Aorta (tissue), 5 donors: ENCODE results near the gene MOB3B. TPM values are rescaled to one million over a fixed set of nuclear protein-coding genes. Genes with fewer than 3 reads are reported as not detected.

ENCODE experiments used
- ATAC-seq: fragments of 200-7000 bp; cut with Tn5 transposase; one replicate; pipeline ENCODE4 v1.9.1; 2022; ENCODE audit warnings: moderate library complexity; ENCODE audit not compliant: low FRiP score
- DNase-seq, 2 donors: peaks; one replicate each; pipeline ENCODE4 v3.0.0-alpha.2; 2020
- H3K27ac ChIP-seq, 2 donors: one replicate each; pipeline ENCODE4 v1.5.1; 2013; ENCODE audit warnings: low read length in 2 of 2, mild to moderate bottlenecking in 2 of 2, moderate library complexity in 2 of 2, control low read depth in 1 of 2, inconsistent platforms in 1 of 2, low read depth in 1 of 2
- H3K27me3 ChIP-seq, 2 donors: one replicate each; pipeline ENCODE4 v1.6.1; 2013; ENCODE audit warnings: control low read depth in 1 of 2, low read length in 1 of 2, mild to moderate bottlenecking in 1 of 2, moderate library complexity in 1 of 2; ENCODE audit not compliant: insufficient read depth in 2 of 2, control insufficient read depth in 1 of 2
- H3K36me3 ChIP-seq, 2 donors: one replicate each; pipeline ENCODE4 v1.6.1; 2013; ENCODE audit warnings: control low read depth in 1 of 2, low read length in 1 of 2, mild to moderate bottlenecking in 1 of 2; ENCODE audit not compliant: insufficient read depth in 2 of 2, control insufficient read depth in 1 of 2
- H3K4me1 ChIP-seq, 2 donors: one replicate each; pipeline ENCODE4 v1.6.1; 2013; ENCODE audit warnings: low read length in 2 of 2, control low read depth in 1 of 2, mild to moderate bottlenecking in 1 of 2, moderate library complexity in 1 of 2; ENCODE audit not compliant: insufficient read depth in 2 of 2, control insufficient read depth in 1 of 2
- H3K4me3 ChIP-seq, 2 donors: one replicate each; pipeline ENCODE4 v1.5.1; 2013; ENCODE audit warnings: low read length in 2 of 2, control low read depth in 1 of 2, mild to moderate bottlenecking in 1 of 2
- H3K9me3 ChIP-seq: one replicate; pipeline ENCODE4 v1.6.1; 2013; ENCODE audit warnings: mild to moderate bottlenecking, low read length; ENCODE audit not compliant: control insufficient read depth
- WGBS, 2 donors: extraction: QIAGEN DNeasy Blood & Tissue Kit; methylation state at CpG; one replicate each; pipeline ENCODE4 v1.1.7; 2013; 5-methylcytosine and 5-hydroxymethylcytosine counted together
- intact Hi-C, 2 donors: fragments of 100-400 bp; cut with DNase I; formaldehyde crosslinking; loops; one replicate each; pipeline versions ENCODE4 v1.14.2 to v1.15.0; 2022
- polyA plus RNA-seq, 2 donors: library from polyadenylated mRNA; stranded (reverse); fragments of 200-250 nt; gene quantifications; one replicate each; pipeline ENCODE4 v1.2.3, GENCODE V29; 2013
- total RNA-seq, 2 donors: library from RNA; stranded (reverse); fragmentation: NEBNext Ultra II Directional; extraction: Animal tissue kit (Norgen Biotek cat#: 25700); gene quantifications; one replicate each; pipeline ENCODE4 v1.2.1, GENCODE V29; 2021
- donor health status: healthy with polysubstance abuse.
- donor health status: Bipolar disorder and iron deficiency.
- donor health status: DM: no; HTN: no; CAD: no.
- donor health status: DM: no; HTN: no; CAD: no.
- donor health status: DM: yes; HTN: yes; CAD: no.

The MOB3B gene
- total and polyA plus RNA-seq, 4 donors: 3.0 to 9.0 (median 5.8) TPM

DNA sequence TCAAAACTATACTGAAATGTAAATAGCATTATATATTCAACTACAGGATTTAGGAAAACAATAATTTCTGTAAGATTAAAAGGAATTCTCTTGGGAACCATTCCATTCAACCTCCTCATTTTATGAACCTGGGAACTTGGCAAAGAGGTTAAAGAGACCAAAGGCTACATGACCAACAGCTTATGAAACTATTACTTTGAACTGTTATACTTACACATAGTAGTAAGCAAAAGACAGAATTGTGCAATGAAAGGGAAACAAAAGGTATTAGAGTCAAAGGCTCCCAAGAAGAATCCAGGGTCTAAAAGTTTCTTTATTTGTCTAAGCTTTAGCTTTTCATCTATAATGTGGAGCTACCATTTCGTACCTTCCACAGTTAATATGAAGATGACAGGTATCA lies 36.5 kb upstream of the MOB3B start:
- H3K27ac ChIP-seq: no peak overlapping the region
- 93 to 98% methylated on average over 1 of the region's 1 CpG for WGBS, 2 donors
- ATAC-seq: no peak
- H3K36me3 ChIP-seq: no peaks in the 10 kb centered on the region
- H3K4me1 ChIP-seq: no peaks in the 10 kb centered on the region
- no peaks in the 10 kb centered on the region for H3K9me3 ChIP-seq
- no peak for DNase-seq
- intact Hi-C loops: no loop called here
- H3K27me3 ChIP-seq: no peaks in the 10 kb centered on the region
- H3K4me3 ChIP-seq: no peak overlapping the region

DNA sequence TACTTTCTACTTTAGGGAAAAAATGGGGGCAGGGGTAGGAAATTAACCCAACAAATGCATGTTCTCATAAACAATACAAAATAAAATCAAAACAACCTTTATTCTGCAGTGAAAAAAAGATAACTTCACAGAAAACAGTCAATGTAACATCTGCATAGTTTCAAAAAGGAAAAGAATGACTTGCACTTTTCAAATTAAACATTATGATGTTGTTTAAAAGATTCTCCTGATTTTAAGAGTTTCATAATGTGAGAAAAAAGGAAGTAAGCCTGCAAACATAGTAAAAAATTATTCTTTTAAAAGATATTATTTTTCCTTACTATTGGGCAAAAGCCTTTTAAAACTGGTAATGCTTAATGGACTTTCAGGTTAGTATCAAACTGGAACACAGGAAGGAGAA lies 36.1 kb upstream of the MOB3B start:
- no peak overlapping the region for H3K4me3 ChIP-seq
- no peaks in the 10 kb centered on the region for H3K4me1 ChIP-seq
- intact Hi-C loops: no loop called here
- ATAC-seq (no peak), DNase-seq (no peak)
- H3K27ac ChIP-seq: no peak overlapping the region
- no peaks in the 10 kb centered on the region for H3K27me3 ChIP-seq
- H3K9me3 ChIP-seq: no peaks in the 10 kb centered on the region
- H3K36me3 ChIP-seq: no peaks in the 10 kb centered on the region

DNA sequence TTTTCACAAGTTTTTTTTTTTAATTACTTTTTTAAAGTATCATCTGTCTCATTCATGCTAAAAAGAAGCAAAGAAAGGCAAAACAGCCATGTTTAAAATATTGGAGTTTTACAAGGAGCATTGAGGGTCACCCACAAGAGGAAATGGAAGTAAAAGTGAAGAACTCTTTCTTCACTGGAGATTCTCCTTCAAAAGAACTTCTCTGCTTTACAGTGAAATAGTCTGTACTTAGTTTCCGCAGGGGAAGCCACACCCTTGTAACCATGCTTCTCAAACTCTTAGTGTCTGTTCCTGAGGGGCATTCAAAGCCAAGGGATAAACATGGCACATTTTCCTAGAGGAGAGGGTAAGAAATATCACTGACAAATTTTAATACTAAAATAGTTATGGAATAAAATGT lies 35.1 kb upstream of the MOB3B start:
- no peak for ATAC-seq
- no peak overlapping the region for H3K4me3 ChIP-seq
- no peaks in the 10 kb centered on the region for H3K27me3 ChIP-seq
- no peaks in the 10 kb centered on the region for H3K36me3 ChIP-seq
- no peak for DNase-seq
- H3K27ac ChIP-seq: no peak overlapping the region
- no peaks in the 10 kb centered on the region for H3K9me3 ChIP-seq
- intact Hi-C loops: no loop called here
- WGBS, 2 donors: 98 to 100% methylated on average over 1 of the region's 1 CpG
- no peaks in the 10 kb centered on the region for H3K4me1 ChIP-seq

DNA sequence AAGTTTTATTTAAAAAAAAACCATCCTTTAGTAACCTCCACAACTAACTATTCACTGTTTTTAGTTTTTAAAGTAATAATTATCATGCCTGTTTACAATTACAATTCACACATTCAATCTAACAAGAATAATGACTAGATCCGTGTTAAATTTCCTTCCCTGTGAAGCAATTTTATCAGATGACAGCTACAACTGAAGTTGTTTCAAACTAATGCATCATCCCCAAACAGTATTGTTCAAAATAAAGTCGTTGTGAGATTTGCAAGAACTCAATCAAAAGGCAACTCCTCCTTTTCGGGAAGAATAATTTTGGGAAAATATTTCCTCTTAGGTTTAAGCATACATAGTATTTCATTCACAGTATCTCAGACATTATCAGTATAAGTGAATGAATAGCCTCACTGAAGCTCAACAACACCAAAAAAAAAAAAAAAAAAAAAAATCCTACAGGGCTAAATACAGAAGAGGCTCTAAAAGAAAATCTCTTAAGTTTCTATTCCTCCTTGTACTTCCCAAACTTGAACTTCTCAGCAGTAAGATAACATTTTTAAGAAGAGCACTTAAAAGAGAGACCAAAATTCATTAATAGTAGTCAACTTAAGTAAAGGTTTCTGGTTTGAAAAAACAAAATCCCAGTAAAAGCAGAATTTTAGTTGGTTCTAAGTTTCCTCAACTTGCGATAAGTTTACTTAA lies 34.3 kb upstream of the MOB3B start:
- Histone ChIP-seq H3K27me3 (no peaks in the 10 kb centered on the region), H3K4me3 (no peak overlapping the region), H3K27ac (no peak overlapping the region), H3K9me3 (no peaks in the 10 kb centered on the region), H3K4me1 (no peaks in the 10 kb centered on the region), H3K36me3 (no peaks in the 10 kb centered on the region)
- no peak for DNase-seq
- intact Hi-C loops: no loop called here
- ATAC-seq: no peak
- 88 to 90% methylated on average over 4 of the region's 4 CpGs for WGBS, 2 donors

DNA sequence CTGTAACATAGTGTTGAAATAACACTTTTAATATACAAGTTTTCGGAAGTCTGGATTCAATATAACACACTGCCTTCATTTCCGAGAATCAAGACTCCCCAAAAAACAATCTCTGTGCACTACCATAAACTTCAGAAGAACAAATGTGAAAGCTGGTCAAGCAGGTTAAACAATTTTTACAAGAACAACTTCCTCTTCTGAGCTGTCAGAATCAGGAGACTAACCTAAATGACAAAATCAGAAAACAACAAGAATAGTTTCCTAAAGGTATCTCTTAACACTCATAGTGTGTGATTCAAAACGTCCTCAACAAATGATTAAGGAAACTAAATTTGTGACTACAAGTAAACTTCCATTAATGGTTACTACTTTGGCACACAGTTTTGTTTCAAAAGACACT lies 32.1 kb upstream of the MOB3B start:
- H3K27me3 ChIP-seq: no peaks in the 10 kb centered on the region
- no peak for ATAC-seq
- intact Hi-C loops: no loop called here
- DNase-seq: no peak
- H3K9me3 ChIP-seq: no peaks in the 10 kb centered on the region
- no peaks in the 10 kb centered on the region for H3K4me1 ChIP-seq
- H3K27ac ChIP-seq: no peak overlapping the region
- WGBS, 2 donors: 85 to 86% methylated on average over 3 of the region's 3 CpGs
- no peak overlapping the region for H3K4me3 ChIP-seq
- H3K36me3 ChIP-seq: no peaks in the 10 kb centered on the region

DNA sequence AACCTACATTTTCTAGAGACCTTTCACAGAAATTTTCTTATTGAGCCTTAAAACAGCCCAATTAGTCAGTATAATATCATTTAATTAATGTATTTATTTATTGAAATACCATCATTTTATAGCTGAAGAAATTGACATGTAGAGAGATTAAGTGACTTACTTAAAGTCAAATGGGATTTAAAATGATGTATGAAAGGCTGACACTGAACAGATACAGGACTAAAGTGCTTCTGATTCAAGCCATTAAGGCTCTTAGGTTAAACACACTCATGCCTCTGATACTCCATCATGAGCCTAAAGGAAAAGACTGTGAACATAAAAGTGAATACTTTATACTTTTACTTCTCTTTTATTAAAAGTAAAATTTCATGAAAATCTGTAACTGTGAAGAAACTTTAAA lies 30.8 kb upstream of the MOB3B start:
- no peak overlapping the region for H3K4me3 ChIP-seq
- H3K9me3 ChIP-seq: no peaks in the 10 kb centered on the region
- H3K27me3 ChIP-seq: no peaks in the 10 kb centered on the region
- no peak overlapping the region for H3K27ac ChIP-seq
- peaks cover 0 to 2% of the 10 kb centered on the region in 2 donors for H3K36me3 ChIP-seq
- DNase-seq: no peak
- intact Hi-C loops: no loop called here
- no peaks in the 10 kb centered on the region for H3K4me1 ChIP-seq
- ATAC-seq: no peak

DNA sequence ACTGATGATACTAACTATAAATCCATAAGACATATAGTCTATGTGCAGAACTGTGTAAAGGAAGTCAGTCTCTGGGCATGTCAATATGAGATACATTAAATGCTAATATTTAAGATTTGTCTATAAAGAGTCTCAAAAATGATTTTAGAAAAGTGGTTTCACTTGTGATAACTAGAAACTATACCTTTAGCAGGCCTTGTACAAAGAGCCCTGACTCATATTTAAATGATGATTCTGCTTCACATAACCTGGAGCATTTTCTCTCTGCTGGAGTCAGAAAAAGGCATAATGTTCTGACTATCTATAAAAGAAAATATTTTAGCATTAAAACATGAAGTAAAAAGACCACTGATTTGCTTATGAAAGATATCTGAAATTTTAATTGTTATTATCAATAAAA lies 28.7 kb upstream of the MOB3B start:
- Histone ChIP-seq H3K4me3 (no peak overlapping the region), H3K4me1 (peaks cover 0 to 2% of the 10 kb centered on the region in 2 donors), H3K9me3 (no peaks in the 10 kb centered on the region), H3K27ac (no peak overlapping the region), H3K36me3 (peaks cover 0 to 2% of the 10 kb centered on the region in 2 donors), H3K27me3 (no peaks in the 10 kb centered on the region)
- DNase-seq (no peak), ATAC-seq (no peak)
- intact Hi-C loops: no loop called here

DNA sequence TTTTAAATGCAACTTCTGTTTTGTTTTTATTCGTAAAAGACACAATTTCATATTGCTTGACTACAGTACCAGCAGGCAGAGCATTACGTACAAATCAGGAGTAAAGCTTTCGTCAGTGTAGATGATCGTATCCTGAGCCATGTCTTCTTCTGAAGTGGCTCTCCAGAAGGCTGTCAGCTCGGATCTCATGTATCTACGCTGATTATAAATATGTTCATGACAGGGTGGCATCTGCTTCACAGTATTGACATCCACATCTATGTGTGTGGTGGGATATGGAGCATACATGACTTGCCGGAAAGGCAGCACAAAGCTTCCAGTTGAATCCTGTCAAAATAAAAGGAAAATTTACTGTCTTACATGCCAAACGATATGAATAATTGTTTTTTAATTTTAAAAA lies 26.9 kb upstream of the MOB3B start:
- H3K27me3 ChIP-seq: no peaks in the 10 kb centered on the region
- WGBS, 2 donors: 95% methylated on average over 8 of the region's 8 CpGs
- H3K4me3 ChIP-seq: no peak overlapping the region
- H3K27ac ChIP-seq: no peak overlapping the region
- H3K4me1 ChIP-seq: peaks cover 0 to 2% of the 10 kb centered on the region in 2 donors
- no peak for DNase-seq
- no peaks in the 10 kb centered on the region for H3K9me3 ChIP-seq
- peaks cover 0 to 2% of the 10 kb centered on the region in 2 donors for H3K36me3 ChIP-seq
- no peak for ATAC-seq
- intact Hi-C loops: no loop called here

DNA sequence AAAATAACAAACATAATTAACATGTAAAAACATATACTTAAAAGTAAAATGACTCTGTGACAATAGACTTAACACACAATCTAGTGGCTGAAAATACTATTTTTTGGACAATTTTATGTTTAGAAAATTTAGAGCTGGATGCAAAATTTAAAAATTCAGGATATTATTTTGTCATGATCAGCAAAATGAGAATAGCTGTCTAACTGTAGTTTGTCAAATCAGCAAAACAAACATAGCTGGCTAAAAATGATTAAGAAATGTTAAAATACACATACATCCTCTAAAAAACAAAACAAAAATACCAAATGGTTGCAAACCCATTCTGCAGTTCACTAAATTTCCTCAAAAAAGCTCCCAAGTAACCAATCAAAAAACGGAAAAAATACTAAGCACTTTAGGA lies 25.1 kb upstream of the MOB3B start:
- peaks cover 0 to 2% of the 10 kb centered on the region in 2 donors for H3K36me3 ChIP-seq
- no peak overlapping the region for H3K4me3 ChIP-seq
- intact Hi-C loops: no loop called here
- peaks cover 0 to 2% of the 10 kb centered on the region in 2 donors for H3K4me1 ChIP-seq
- 96% methylated on average over 1 of the region's 1 CpG for WGBS, 2 donors
- no peaks in the 10 kb centered on the region for H3K27me3 ChIP-seq
- no peaks in the 10 kb centered on the region for H3K9me3 ChIP-seq
- DNase-seq: no peak
- H3K27ac ChIP-seq: no peak overlapping the region
- no peak for ATAC-seq
